ENCODE results near the gene DEFB128.

Gene DEFB128

GRCh38 chr20:152131-152530, 37.4 kb downstream of the DEFB128 start:
- DNase-seq (ENCODE audit: low spot score): no peak

- DNase-seq (ENCODE audit: low spot score): no peak
Measured at GRCh38 chr20:145877-146276, 43.6 kb downstream of the DEFB128 start.

- DNase-seq (ENCODE audit: low spot score): no peak
Measured at GRCh38 chr20:142290-142689, 47.2 kb downstream of the DEFB128 start, which contains the start of gene DEFB126. DEFB126 (plus strand) TSS chr20:142590; CDS start chr20:142629, 39 bp downstream.

Data from GM03348 (cell line).